ENCODE measurements around the gene PNMA8A.

Gene PNMA8A

GRCh38 chr19:46426035-46426505, 45.3 kb downstream of the PNMA8A start:
- DNase-seq = peak; percentile 17

- no peak for DNase-seq
Measured at GRCh38 chr19:46423188-46423587, 48.2 kb downstream of the PNMA8A start.

GRCh38 chr19:46422344-46422743, 49.0 kb downstream of the PNMA8A start:
- DNase-seq = no peak

- no peak for DNase-seq
Measured at GRCh38 chr19:46420056-46420455, 51.3 kb downstream of the PNMA8A start.
